Measurements from ENCODE around the gene LDLRAD2.

- TF ChIP-seq CTCF (conservative IDR thresholded peaks at IDR 0.05; ENCODE audit: low read length) (no peak), EZH2phosphoT487 (IDR thresholded peaks at IDR 0.05; ENCODE audit: borderline replicate concordance) (no peak)
Measured at GRCh38 chr1:21824926-21825325, 12.9 kb downstream of the LDLRAD2 start.

All from Loucy (cell line).